ENCODE results near the gene MIS12. TPM values are rescaled to one million over a fixed set of nuclear protein-coding genes. Genes with fewer than 3 reads are reported as not detected.

MIS12 gene
- total RNA-seq, 2 experiments from 2014 or later = 30.3 to 35.0 TPM

DNA sequence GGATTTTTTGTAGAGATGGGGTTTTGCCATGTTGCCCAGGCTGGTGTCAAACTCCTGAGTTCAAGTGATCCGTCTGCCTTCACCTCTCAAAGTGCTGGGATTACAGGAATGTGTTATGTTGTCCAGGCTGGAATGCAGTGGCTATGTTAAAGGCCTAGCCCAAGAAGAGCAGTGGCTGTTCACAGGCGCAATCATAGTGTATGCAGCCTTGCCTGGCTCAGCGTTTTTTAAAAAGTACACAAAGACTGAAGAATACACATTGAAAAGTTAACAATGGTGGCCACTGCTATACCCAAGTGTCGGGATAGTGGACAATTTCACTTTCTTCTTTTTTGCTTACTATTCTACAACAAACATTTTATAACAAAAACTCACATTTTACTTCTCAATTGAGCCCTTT is 7.4 kb upstream of the MIS12 start:
- no peaks in the 10 kb centered on the region for H3K9me3 Mint-ChIP-seq
- H3K27me3 Mint-ChIP-seq = no peaks in the 10 kb centered on the region
- no peak overlapping the region for H3K27ac Mint-ChIP-seq
- TF ChIP-seq, protein P1, sequence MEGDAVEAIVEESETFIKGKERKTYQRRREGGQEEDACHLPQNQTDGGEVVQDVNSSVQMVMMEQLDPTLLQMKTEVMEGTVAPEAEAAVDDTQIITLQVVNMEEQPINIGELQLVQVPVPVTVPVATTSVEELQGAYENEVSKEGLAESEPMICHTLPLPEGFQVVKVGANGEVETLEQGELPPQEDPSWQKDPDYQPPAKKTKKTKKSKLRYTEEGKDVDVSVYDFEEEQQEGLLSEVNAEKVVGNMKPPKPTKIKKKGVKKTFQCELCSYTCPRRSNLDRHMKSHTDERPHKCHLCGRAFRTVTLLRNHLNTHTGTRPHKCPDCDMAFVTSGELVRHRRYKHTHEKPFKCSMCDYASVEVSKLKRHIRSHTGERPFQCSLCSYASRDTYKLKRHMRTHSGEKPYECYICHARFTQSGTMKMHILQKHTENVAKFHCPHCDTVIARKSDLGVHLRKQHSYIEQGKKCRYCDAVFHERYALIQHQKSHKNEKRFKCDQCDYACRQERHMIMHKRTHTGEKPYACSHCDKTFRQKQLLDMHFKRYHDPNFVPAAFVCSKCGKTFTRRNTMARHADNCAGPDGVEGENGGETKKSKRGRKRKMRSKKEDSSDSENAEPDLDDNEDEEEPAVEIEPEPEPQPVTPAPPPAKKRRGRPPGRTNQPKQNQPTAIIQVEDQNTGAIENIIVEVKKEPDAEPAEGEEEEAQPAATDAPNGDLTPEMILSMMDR (IDR thresholded peaks at IDR 0.05) = no peak
- CTCF ChIA-PET = interaction anchor here (2.6 kb wide), 1 partner anchor 40 kb away, joined by 9 read pairs; the partner anchor contains the start of gene C1QBP
- POLR2A ChIA-PET = interaction anchor here (1.4 to 1.9 kb wide), 2 partner anchors 10 to 11 kb away, joined by 3 to 10 read pairs; partner anchors contain the start of gene DHX33
- ATAC-seq (no peak), DNase-seq (no peak)
- intact Hi-C loops (cut with micrococcal nuclease) = no loop called here
- no peak overlapping the region for H3K4me3 Mint-ChIP-seq
- peaks cover 30% of the 10 kb centered on the region for H3K4me1 Mint-ChIP-seq (ENCODE audit: low read depth)
- peaks cover 51% of the 10 kb centered on the region for H3K36me3 Mint-ChIP-seq (ENCODE audit: low read depth)

DNA sequence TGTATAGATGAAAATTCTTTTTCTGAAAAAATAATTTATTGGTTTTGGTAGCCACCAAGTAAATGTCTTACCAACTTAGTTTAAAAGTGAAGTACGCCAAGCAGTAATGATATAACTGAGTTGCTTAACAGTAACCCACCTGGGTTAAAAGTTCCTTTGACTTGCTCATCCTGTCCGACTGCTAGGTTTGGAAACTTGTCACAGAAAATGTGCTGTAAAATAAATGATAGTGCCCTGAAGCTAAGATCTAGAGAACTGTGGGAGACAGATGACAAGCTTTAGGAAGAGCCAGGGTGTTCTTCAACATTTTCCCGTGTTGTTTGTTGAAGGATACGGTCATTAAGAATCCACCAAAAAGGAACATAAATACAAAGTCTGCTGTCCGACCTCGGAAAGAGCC is 5.4 kb upstream of the MIS12 start:
- DNase-seq = no peak
- ChIA-PET CTCF (interaction anchor here (1.6 to 1.8 kb wide), 2 partner anchors 10 to 42 kb away, joined by 5 read pairs; partner anchors contain the start of gene C1QBP), POLR2A (no interaction called here)

DNA sequence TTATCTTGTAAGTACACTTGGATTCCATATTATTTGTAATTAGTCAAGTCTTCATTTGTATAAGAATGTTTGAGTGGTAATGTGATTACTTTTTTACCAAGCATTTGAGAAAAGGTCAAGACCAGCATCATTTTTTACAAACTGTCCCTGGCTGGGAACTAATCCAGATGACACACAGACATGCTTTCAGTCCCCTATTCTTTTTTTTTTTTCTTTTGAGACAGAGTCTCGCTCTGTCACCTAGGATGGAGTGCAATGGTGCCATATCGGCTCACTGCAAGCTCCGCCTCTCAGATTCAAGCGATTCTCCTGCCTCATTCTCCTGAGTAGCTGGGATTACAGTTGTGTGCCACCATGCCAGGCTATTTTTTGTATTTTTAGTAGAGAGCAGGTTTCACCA is 4.9 kb upstream of the MIS12 start:
- peaks cover 56% of the 10 kb centered on the region for H3K36me3 Mint-ChIP-seq (ENCODE audit: low read depth)
- no peak for ATAC-seq
- intact Hi-C loops (cut with micrococcal nuclease) = no loop called here
- no peaks in the 10 kb centered on the region for H3K27me3 Mint-ChIP-seq
- peaks cover 40% of the 10 kb centered on the region for H3K4me1 Mint-ChIP-seq (ENCODE audit: low read depth)
- POLR2A ChIA-PET = no interaction called here
- TF ChIP-seq, protein P1 (IDR thresholded peaks at IDR 0.05) = no peak
- H3K9me3 Mint-ChIP-seq = no peaks in the 10 kb centered on the region
- H3K27ac Mint-ChIP-seq = peak overlapping the region; percentile 7
- CTCF ChIA-PET = interaction anchor here (1.6 to 1.8 kb wide), 2 partner anchors 10 to 42 kb away, joined by 5 read pairs; partner anchors contain the start of gene C1QBP
- DNase-seq = no peak
- H3K4me3 Mint-ChIP-seq = no peak overlapping the region

More for the DNA sequence above, 5.4 kb upstream of the MIS12 start:
- ATAC-seq = no peak
- Mint-ChIP-seq H3K27me3 (no peaks in the 10 kb centered on the region), H3K4me1 (ENCODE audit: low read depth) (peaks cover 40% of the 10 kb centered on the region), H3K27ac (peak overlapping the region; percentile 7), H3K4me3 (no peak overlapping the region), H3K36me3 (ENCODE audit: low read depth) (peaks cover 56% of the 10 kb centered on the region), H3K9me3 (no peaks in the 10 kb centered on the region)
- TF ChIP-seq, protein P1 (IDR thresholded peaks at IDR 0.05) = no peak
- intact Hi-C loops (cut with micrococcal nuclease) = no loop called here

DNA sequence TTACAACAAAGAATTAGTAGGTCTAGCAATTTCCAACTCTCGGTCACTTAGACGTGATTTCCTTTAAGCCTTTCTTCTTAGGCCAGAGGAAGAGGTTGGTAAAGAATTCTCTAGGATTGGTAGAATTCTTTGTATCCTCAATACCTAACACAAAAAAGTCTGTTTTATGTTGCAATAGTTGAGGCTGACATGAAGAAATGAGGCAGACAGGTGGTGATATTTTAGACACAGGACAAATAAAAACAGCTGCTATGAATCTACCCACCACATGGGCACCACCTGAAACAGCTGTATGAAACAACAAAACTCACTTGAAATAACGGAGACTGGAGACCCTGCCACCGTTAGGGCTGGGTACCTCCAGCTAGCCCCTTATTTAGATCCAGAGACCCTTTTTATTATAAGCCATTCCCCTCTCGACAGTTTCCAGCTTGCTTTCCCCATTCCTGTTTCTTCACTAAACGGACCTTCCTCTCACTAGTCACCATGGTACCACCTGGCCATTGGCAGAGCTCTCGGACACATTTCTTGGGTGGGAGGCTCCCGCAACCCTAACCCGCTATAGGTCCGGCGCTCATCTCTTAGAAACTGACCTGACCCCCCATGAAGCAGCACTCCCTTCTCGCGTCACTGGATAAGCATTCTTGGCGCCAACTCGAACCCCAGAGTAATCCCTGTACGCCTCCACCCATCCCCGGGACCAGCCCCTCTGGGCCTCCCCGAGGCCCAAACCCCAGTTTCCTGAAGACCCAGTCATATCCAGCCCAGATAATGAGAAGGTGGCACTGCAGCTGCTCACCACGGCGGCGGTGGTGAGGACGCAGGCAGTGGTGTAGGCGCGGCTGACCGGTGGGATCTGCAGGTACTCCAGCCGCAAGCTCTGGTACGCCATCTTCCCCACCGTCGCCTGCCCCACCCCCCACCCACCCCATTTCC is 828 bp upstream of the MIS12 start, which contains the start of gene DERL2:
Gene DERL2, minus strand, starts transcription at position 909 of the 936 bp plus-strand sequence. Its CDS starts 17 bp downstream, at position 892.
- H3K27ac Mint-ChIP-seq = peak within 1 kb of the TSS; percentile 99
- DNase-seq = no peak
- POLR2A ChIA-PET = interaction anchor here (0.7 to 6.9 kb wide), 17 partner anchors 11 to 454 kb away, joined by 3 to 55 read pairs (median 4); partner anchors contain the start of genes DHX33, NLRP1, NUP88 and RPAIN
- peak within 1 kb of the TSS; percentile 93 for H3K4me3 Mint-ChIP-seq
- peaks cover 59% of the 10 kb centered on the region for H3K4me1 Mint-ChIP-seq (ENCODE audit: low read depth)
- peak; percentile 8 for ATAC-seq
- peaks cover 60% of the 10 kb centered on the region for H3K36me3 Mint-ChIP-seq (ENCODE audit: low read depth)
- CTCF ChIA-PET = interaction anchor here (0.7 to 2.7 kb wide), 5 partner anchors 12 to 204 kb away, joined by 3 to 14 read pairs (median 7); partner anchors contain the start of genes C1QBP and RABEP1
- H3K9me3 Mint-ChIP-seq = no peaks in the 10 kb centered on the region
- H3K27me3 Mint-ChIP-seq = no peaks in the 10 kb centered on the region
- intact Hi-C loops (cut with micrococcal nuclease) = no loop called here
- TF ChIP-seq, protein P1 (IDR thresholded peaks at IDR 0.05) = no peak
